Liver (tissue), 9 donors: ENCODE measurements around the gene PSMG1. TPM values are rescaled to one million over a fixed set of nuclear protein-coding genes. Genes with fewer than 3 reads are reported as not detected.
A peak's percentile ranks its signal among the peaks of the same experiment; 100 is the strongest.

ENCODE experiments used
- DNase-seq: peaks from one replicate; pipeline ENCODE4 v3.0.0-alpha.2; 2017; ENCODE audit warnings: low spot score
- H3K27ac ChIP-seq, 2 donors: one replicate each; pipeline ENCODE4 v1.7.0; 2013; ENCODE audit warnings: inconsistent platforms in 2 of 2, low read length in 2 of 2, control low read depth in 1 of 2, low read depth in 1 of 2, mild to moderate bottlenecking in 1 of 2
- H3K27me3 ChIP-seq, 4 donors: one replicate each; pipeline versions ENCODE4 v1.6.1 to v1.7.0; 2013; ENCODE audit warnings: low read length in 3 of 4, inconsistent platforms in 1 of 4, mild to moderate bottlenecking in 1 of 4, moderate library complexity in 1 of 4; ENCODE audit not compliant: control insufficient read depth in 4 of 4, insufficient read depth in 4 of 4
- H3K36me3 ChIP-seq, 4 donors: one replicate each; pipeline versions ENCODE4 v1.6.1 to v1.7.0; 2013; ENCODE audit warnings: low read length in 3 of 4, mild to moderate bottlenecking in 3 of 4, low read depth in 1 of 4, moderate library complexity in 1 of 4; ENCODE audit not compliant: control insufficient read depth in 4 of 4, insufficient read depth in 3 of 4
- H3K4me1 ChIP-seq, 4 donors: one replicate each; pipeline versions ENCODE4 v1.6.1 to v1.7.0; 2013; ENCODE audit warnings: low read length in 3 of 4, mild to moderate bottlenecking in 3 of 4, moderate library complexity in 1 of 4; ENCODE audit not compliant: control insufficient read depth in 4 of 4, insufficient read depth in 4 of 4
- H3K4me3 ChIP-seq, 3 donors: one replicate each; pipeline versions ENCODE4 v1.6.1 to v1.7.0; 2013; ENCODE audit warnings: low read length in 3 of 3, control low read depth in 1 of 3, low read depth in 1 of 3, mild to moderate bottlenecking in 1 of 3
- H3K9ac ChIP-seq, 2 donors: one replicate each; pipeline ENCODE4 v1.7.0; 2013; ENCODE audit warnings: low read length in 2 of 2, mild to moderate bottlenecking in 2 of 2, moderate library complexity in 2 of 2, control low read depth in 1 of 2, low read depth in 1 of 2
- H3K9me3 ChIP-seq, 4 donors: one replicate each; pipeline versions ENCODE4 v1.6.1 to v1.7.0; 2013; ENCODE audit warnings: low read length in 3 of 4; ENCODE audit not compliant: control insufficient read depth in 4 of 4
- EGR1 ChIP-seq, 2 donors: IDR thresholded peaks; 2 replicates each; pipeline ENCODE4 v1.6.1; 2016 to 2018; ENCODE audit warnings: antibody characterized with exemption in 2 of 2, low read depth in 2 of 2
- FOXA1 ChIP-seq: IDR thresholded peaks from 2 replicates; pipeline ENCODE4 v1.6.1; 2016; ENCODE audit warnings: antibody characterized with exemption
- GABPA ChIP-seq, 2 donors: IDR thresholded peaks in 1 of 2; conservative IDR thresholded peaks in 1 of 2; 2 replicates each; pipeline ENCODE4 v1.6.1; 2016; ENCODE audit warnings: antibody characterized with exemption in 2 of 2, mild to moderate bottlenecking in 1 of 2, moderate library complexity in 1 of 2
- HNF4A ChIP-seq, 2 donors: conservative IDR thresholded peaks; 2 replicates each; pipeline ENCODE4 v1.6.1; 2016; ENCODE audit warnings: antibody characterized with exemption in 2 of 2, mild to moderate bottlenecking in 2 of 2
- HNF4G ChIP-seq: IDR thresholded peaks from 2 replicates; pipeline ENCODE4 v1.6.1; 2016; ENCODE audit warnings: antibody characterized with exemption
- NR2F2 ChIP-seq: IDR thresholded peaks from 2 replicates; pipeline ENCODE4 v1.6.1; 2016; ENCODE audit warnings: antibody characterized with exemption
- RAD21 ChIP-seq, 2 donors: IDR thresholded peaks; 2 replicates each; pipeline ENCODE4 v1.6.1; 2016; ENCODE audit warnings: antibody characterized with exemption in 2 of 2, mild to moderate bottlenecking in 2 of 2
- RXRA ChIP-seq, 2 donors: IDR thresholded peaks; 2 replicates each; pipeline ENCODE4 v1.6.1; 2017 to 2018; ENCODE audit warnings: antibody characterized with exemption in 2 of 2, mild to moderate bottlenecking in 1 of 2
- SP1 ChIP-seq: IDR thresholded peaks from 2 replicates; pipeline ENCODE4 v1.6.1; 2018; ENCODE audit warnings: antibody characterized with exemption, mild to moderate bottlenecking
- TAF1 ChIP-seq: conservative IDR thresholded peaks from 2 replicates; pipeline ENCODE4 v1.6.1; 2016; ENCODE audit warnings: antibody characterized with exemption, mild to moderate bottlenecking
- YY1 ChIP-seq: IDR thresholded peaks from 2 replicates; pipeline ENCODE4 v1.6.1; 2016; ENCODE audit warnings: antibody characterized with exemption, mild to moderate bottlenecking
- WGBS: extraction: QIAGEN DNeasy Blood & Tissue Kit; methylation state at CpG from one replicate; pipeline ENCODE4 v1.1.7; 2013; 5-methylcytosine and 5-hydroxymethylcytosine counted together
- polyA plus RNA-seq, 2 donors: library from polyadenylated mRNA; stranded (reverse) in 1 of 2; unstranded in 1 of 2; fragments of 200-250 nt in 1 of 2; fragments of >200 nt in 1 of 2; fragmentation: Nextera tagmentation in 1 of 2; extraction: Ambion mirVana in 1 of 2; gene quantifications; one replicate each; pipeline versions ENCODE4 v1.2.1 to v1.2.3, GENCODE V29; 2013 to 2015
- total RNA-seq, 2 donors: library from RNA; depleted of rRNA; stranded (reverse); fragments of >200 nt; gene quantifications; one replicate each; pipeline ENCODE4 v1.2.3, GENCODE V29; 2014
- TF ChIP-seq, protein P1 (sequence below): IDR thresholded peaks from 2 replicates; pipeline ENCODE4 v1.6.1; 2016; ENCODE audit warnings: antibody characterized with exemption
- TF ChIP-seq, protein P2 (sequence below): IDR thresholded peaks from 2 replicates; pipeline ENCODE4 v1.6.1; 2016; ENCODE audit warnings: antibody characterized with exemption, mild to moderate bottlenecking
- TF ChIP-seq, protein P3 (sequence below): fragments of 150-350 bp; IDR thresholded peaks from 2 replicates; pipeline ENCODE4 v1.5.1; 2017; ENCODE audit warnings: improper control_type of control experiment, low read depth, low read length; ENCODE audit not compliant: missing input control
- TF ChIP-seq, protein P4 (sequence below): IDR thresholded peaks from 2 replicates; pipeline ENCODE4 v1.6.1; 2016; ENCODE audit warnings: antibody characterized with exemption
- TF ChIP-seq, protein P5 (sequence below): IDR thresholded peaks from 2 replicates; pipeline ENCODE4 v1.6.1; 2016; ENCODE audit warnings: antibody characterized with exemption
- donor health status: healthy.
- donor health status: healthy.
- donor health status: healthy.
- donor health status: healthy.
- donor health status: healthy.

PSMG1 gene
- total and polyA plus RNA-seq, 4 donors = 23.9 to 32.3 (median 30.7) TPM

DNA sequence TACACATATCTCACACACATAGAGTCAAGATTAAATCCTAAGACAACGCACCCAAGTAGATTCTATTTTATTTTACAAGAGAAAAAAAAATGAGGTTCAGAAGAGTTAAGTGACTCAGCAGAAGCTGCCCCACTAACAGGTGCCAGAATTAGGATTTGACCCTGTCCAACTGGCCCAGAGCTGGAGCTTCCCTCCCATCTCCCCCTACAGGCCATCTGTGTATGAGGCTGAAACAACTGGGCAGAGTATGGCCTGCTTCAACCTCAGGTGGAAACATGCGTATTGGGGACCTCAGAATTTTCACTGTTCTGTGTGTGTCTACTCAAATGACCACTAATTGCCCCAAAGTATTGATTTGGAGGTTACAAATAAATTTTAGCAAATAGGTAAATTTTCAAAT lies 29.9 kb downstream of the PSMG1 start:
- Histone ChIP-seq H3K9me3 (no peaks in the 10 kb centered on the region), H3K27ac (no peak overlapping the region), H3K27me3 (no peaks in the 10 kb centered on the region), H3K4me3 (no peak overlapping the region), H3K4me1 (no peaks in the 10 kb centered on the region), H3K36me3 (no peaks in the 10 kb centered on the region), H3K9ac (no peak overlapping the region)
- TF ChIP-seq HNF4G (no peak), GABPA (IDR thresholded peaks at IDR 0.05 in 1 of 2, conservative IDR thresholded peaks at IDR 0.05 in 1 of 2) (no peak), RXRA (IDR thresholded peaks at IDR 0.05) (no peak), RAD21 (IDR thresholded peaks at IDR 0.05) (peak; percentile 21 to 63), NR2F2 (no peak), HNF4A (conservative IDR thresholded peaks at IDR 0.05) (no peak), TAF1 (no peak), SP1 (no peak), EGR1 (IDR thresholded peaks at IDR 0.05; ENCODE audit: low read depth in 2 of 2) (no peak), YY1 (no peak)
- TF ChIP-seq, protein P1, sequence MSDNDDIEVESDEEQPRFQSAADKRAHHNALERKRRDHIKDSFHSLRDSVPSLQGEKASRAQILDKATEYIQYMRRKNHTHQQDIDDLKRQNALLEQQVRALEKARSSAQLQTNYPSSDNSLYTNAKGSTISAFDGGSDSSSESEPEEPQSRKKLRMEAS = no peak
- TF ChIP-seq, protein P2, sequence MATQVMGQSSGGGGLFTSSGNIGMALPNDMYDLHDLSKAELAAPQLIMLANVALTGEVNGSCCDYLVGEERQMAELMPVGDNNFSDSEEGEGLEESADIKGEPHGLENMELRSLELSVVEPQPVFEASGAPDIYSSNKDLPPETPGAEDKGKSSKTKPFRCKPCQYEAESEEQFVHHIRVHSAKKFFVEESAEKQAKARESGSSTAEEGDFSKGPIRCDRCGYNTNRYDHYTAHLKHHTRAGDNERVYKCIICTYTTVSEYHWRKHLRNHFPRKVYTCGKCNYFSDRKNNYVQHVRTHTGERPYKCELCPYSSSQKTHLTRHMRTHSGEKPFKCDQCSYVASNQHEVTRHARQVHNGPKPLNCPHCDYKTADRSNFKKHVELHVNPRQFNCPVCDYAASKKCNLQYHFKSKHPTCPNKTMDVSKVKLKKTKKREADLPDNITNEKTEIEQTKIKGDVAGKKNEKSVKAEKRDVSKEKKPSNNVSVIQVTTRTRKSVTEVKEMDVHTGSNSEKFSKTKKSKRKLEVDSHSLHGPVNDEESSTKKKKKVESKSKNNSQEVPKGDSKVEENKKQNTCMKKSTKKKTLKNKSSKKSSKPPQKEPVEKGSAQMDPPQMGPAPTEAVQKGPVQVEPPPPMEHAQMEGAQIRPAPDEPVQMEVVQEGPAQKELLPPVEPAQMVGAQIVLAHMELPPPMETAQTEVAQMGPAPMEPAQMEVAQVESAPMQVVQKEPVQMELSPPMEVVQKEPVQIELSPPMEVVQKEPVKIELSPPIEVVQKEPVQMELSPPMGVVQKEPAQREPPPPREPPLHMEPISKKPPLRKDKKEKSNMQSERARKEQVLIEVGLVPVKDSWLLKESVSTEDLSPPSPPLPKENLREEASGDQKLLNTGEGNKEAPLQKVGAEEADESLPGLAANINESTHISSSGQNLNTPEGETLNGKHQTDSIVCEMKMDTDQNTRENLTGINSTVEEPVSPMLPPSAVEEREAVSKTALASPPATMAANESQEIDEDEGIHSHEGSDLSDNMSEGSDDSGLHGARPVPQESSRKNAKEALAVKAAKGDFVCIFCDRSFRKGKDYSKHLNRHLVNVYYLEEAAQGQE = no peak
- TF ChIP-seq, protein P3, sequence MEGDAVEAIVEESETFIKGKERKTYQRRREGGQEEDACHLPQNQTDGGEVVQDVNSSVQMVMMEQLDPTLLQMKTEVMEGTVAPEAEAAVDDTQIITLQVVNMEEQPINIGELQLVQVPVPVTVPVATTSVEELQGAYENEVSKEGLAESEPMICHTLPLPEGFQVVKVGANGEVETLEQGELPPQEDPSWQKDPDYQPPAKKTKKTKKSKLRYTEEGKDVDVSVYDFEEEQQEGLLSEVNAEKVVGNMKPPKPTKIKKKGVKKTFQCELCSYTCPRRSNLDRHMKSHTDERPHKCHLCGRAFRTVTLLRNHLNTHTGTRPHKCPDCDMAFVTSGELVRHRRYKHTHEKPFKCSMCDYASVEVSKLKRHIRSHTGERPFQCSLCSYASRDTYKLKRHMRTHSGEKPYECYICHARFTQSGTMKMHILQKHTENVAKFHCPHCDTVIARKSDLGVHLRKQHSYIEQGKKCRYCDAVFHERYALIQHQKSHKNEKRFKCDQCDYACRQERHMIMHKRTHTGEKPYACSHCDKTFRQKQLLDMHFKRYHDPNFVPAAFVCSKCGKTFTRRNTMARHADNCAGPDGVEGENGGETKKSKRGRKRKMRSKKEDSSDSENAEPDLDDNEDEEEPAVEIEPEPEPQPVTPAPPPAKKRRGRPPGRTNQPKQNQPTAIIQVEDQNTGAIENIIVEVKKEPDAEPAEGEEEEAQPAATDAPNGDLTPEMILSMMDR = peak; percentile 36
- no peak for DNase-seq
- WGBS = 98% methylated on average over 2 of the region's 2 CpGs

DNA sequence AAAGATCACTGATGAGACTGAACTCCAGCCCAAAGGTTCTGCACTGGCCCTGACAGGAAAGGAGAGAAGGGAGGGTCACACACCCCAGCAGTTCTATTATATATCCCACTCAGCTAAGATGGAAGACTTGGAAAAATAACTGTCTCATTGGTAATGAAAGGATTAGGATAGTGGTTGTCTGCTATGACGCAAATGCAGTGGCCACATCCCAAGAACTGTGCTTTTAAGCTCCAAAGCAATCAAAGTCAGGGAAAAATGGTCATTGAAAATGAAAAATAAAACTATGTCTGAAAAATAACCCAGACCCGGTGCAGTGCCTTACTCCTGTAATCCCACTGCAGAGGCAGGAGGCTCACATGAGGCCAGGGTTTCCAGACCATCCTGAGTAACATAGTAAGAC lies 31.0 kb downstream of the PSMG1 start:
- no peak overlapping the region for H3K4me3 ChIP-seq
- no peak for DNase-seq
- H3K9ac ChIP-seq = no peak overlapping the region
- TF ChIP-seq GABPA (IDR thresholded peaks at IDR 0.05 in 1 of 2, conservative IDR thresholded peaks at IDR 0.05 in 1 of 2) = no peak
- TF ChIP-seq, protein P2 = no peak
- TF ChIP-seq, protein P4, sequence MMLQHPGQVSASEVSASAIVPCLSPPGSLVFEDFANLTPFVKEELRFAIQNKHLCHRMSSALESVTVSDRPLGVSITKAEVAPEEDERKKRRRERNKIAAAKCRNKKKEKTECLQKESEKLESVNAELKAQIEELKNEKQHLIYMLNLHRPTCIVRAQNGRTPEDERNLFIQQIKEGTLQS = no peak
- TF ChIP-seq RXRA (IDR thresholded peaks at IDR 0.05) = no peak
- no peak for TF ChIP-seq YY1
- no peak for TF ChIP-seq RAD21 (IDR thresholded peaks at IDR 0.05)
- no peak for TF ChIP-seq EGR1 (IDR thresholded peaks at IDR 0.05; ENCODE audit: low read depth in 2 of 2)
- TF ChIP-seq, protein P5, sequence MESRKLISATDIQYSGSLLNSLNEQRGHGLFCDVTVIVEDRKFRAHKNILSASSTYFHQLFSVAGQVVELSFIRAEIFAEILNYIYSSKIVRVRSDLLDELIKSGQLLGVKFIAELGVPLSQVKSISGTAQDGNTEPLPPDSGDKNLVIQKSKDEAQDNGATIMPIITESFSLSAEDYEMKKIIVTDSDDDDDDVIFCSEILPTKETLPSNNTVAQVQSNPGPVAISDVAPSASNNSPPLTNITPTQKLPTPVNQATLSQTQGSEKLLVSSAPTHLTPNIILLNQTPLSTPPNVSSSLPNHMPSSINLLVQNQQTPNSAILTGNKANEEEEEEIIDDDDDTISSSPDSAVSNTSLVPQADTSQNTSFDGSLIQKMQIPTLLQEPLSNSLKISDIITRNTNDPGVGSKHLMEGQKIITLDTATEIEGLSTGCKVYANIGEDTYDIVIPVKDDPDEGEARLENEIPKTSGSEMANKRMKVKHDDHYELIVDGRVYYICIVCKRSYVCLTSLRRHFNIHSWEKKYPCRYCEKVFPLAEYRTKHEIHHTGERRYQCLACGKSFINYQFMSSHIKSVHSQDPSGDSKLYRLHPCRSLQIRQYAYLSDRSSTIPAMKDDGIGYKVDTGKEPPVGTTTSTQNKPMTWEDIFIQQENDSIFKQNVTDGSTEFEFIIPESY = no peak
- no peak for TF ChIP-seq FOXA1
- no peak for TF ChIP-seq HNF4A (conservative IDR thresholded peaks at IDR 0.05)
- H3K27me3 ChIP-seq = no peaks in the 10 kb centered on the region
- H3K9me3 ChIP-seq = no peaks in the 10 kb centered on the region
- H3K4me1 ChIP-seq = no peaks in the 10 kb centered on the region
- no peaks in the 10 kb centered on the region for H3K36me3 ChIP-seq
- WGBS = 95% methylated on average over 2 of the region's 2 CpGs
- no peak overlapping the region for H3K27ac ChIP-seq
